Neutrophil (primary cell): ENCODE measurements around the gene GPATCH8.

ENCODE experiments used
- H3K27ac ChIP-seq: fragments of 200-600 bp; sonication (generic); 2 replicates; pipeline ENCODE4 v1.5.1; 2016; ENCODE audit warnings: mild to moderate bottlenecking, moderate library complexity
- H3K27me3 ChIP-seq: fragments of 200-600 bp; sonication (generic); 2 replicates; pipeline ENCODE4 v1.6.0; 2016; ENCODE audit warnings: mild to moderate bottlenecking
- H3K36me3 ChIP-seq: fragments of 200-600 bp; sonication (generic); 2 replicates; pipeline ENCODE4 v1.5.1; 2017
- H3K4me1 ChIP-seq, 2 experiments: fragments of 200-600 bp in 1 of 2; sonication (generic) in 1 of 2; 1 replicate in 1 of 2; 2 replicates in 1 of 2; pipeline versions ENCODE4 v1.5.1 to v1.6.1; 2013 to 2016; ENCODE audit warnings: low read depth in 1 of 2, low read length in 1 of 2, mild to moderate bottlenecking in 1 of 2, moderate library complexity in 1 of 2; ENCODE audit not compliant: control insufficient read depth in 1 of 2, insufficient read depth in 1 of 2
- H3K4me3 ChIP-seq, 2 experiments: fragments of 200-600 bp in 1 of 2; sonication (generic) in 1 of 2; 1 replicate in 1 of 2; 2 replicates in 1 of 2; pipeline ENCODE4 v1.5.1; 2013 to 2016; ENCODE audit warnings: low read depth in 1 of 2, low read length in 1 of 2, mild to moderate bottlenecking in 1 of 2, moderate library complexity in 1 of 2
- H3K9me3 ChIP-seq: fragments of 200-600 bp; sonication (generic); 2 replicates; pipeline ENCODE4 v1.5.1; 2016
- CTCF ChIP-seq: fragments of 200-600 bp; sonication (generic); IDR thresholded peaks from 2 replicates; pipeline ENCODE4 v1.5.1; 2016; ENCODE audit warnings: antibody characterized with exemption

The GPATCH8 gene

GRCh38 chr17:44386182-44386525, 117.1 kb downstream of the GPATCH8 start:
- Histone ChIP-seq H3K36me3 (no peaks in the 10 kb centered on the region), H3K4me3 (no peak overlapping the region), H3K9me3 (no peaks in the 10 kb centered on the region), H3K27me3 (peaks cover 81% of the 10 kb centered on the region), H3K27ac (no peak overlapping the region), H3K4me1 (peaks cover 13 to 17% of the 10 kb centered on the region in 2 experiments)
- no peak for TF ChIP-seq CTCF

DNA sequence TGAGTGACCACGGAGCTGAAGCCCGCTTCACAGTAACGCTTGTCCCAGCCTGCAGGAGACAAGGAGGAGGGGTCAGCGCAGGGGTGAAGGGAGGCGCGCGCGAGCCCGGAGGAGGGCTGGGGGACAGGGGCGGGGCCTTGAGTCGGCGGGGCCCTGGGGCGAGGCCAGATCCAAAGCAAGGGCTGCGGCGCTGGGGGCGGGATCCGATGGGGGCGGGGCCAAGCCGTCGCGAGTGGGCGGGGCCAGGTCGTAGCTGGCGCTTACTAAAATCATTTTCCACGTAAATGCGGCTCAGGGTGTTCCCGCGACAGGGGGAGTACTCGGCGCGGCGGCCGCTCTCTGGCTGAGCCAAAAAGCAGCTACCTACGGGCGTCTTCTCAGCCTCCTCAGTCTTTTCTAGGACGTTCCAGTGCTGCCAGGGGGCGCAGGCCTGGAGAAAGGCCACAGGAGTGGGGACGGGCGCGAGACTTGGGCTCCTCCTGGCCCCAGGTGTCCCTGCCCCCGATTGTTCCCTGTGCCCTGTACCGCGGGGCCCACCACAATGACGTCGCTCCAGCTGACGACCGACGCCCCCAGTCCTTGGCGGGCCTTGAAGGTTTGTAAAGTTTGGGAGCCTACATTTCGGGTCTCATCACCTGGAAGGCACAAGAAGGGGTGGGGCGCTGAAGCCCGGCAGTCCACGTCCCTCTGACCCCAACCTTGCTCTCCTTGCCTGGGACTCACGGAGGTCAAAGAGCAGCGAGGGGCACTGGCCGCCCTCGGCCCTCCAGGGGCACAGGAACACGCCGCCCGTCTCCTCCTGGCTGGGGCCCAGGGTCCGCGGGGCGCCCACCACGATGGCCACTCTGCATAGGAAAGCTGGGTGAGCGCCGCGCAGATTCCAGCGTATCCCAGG, 117.7 kb downstream of the GPATCH8 start:
- Histone ChIP-seq H3K9me3 (no peaks in the 10 kb centered on the region), H3K36me3 (no peaks in the 10 kb centered on the region), H3K4me3 (peak overlapping the region; percentile 34 to 54), H3K27ac (no peak overlapping the region), H3K27me3 (peaks cover 82% of the 10 kb centered on the region), H3K4me1 (peaks cover 13 to 17% of the 10 kb centered on the region in 2 experiments)
- no peak for TF ChIP-seq CTCF

DNA sequence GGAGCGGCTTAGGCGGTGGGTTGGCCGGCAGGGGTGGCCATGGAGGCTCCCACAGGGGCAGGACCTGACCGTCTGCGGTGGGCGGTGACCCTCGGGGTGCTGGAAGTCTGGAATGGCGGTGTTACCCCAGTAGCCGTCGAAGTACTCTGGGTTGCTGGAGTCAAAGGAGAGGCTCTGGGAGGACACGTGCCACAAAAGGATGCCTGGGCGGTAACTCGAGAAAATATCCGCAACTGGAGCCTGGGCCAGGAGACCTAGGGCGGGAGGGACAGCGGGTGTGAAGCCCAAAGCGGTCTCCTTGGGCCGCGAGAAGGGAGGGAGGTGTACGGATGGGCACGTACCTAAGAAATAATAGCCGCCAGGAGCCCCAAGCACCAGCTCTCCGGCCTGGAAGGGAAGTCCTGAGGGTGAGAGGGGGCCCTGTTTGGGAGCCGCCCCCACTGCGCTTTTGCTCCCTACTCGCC, 118.4 kb downstream of the GPATCH8 start:
- H3K9me3 ChIP-seq, result no peaks in the 10 kb centered on the region
- peak overlapping the region; percentile 34 to 54 for H3K4me3 ChIP-seq
- no peaks in the 10 kb centered on the region for H3K36me3 ChIP-seq
- H3K27ac ChIP-seq, result no peak overlapping the region
- H3K4me1 ChIP-seq, result peaks cover 13 to 17% of the 10 kb centered on the region in 2 experiments
- H3K27me3 ChIP-seq, result peaks cover 77% of the 10 kb centered on the region
- TF ChIP-seq CTCF, result no peak

DNA sequence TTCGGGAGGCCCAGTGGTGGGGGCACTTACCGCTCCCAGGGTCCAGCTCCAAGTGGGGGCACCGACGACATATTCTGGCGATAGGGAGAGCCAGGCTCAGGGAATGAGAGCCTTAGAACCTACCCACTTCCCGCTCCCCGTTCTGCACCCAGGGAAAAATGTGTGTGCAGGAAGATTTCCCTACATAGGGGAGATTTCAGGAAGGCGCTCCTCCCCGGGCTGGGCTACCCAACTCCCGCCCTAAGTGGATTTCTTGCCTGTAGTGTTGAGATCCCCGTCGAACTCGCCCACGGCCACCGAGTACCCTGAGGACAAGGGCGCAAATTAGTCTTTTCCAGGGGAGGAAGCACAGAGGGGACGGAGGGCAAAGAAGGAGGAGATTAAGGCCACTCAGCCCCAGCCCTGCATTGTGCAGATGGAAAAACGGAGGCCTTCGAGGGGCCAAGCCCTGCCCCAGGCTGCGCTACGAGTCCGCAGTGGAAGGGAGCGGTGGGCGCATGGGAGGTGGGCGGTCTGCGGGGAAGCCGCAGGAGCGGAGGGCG, 118.9 kb downstream of the GPATCH8 start:
- Histone ChIP-seq H3K4me3 (no peak overlapping the region), H3K27me3 (peaks cover 74% of the 10 kb centered on the region)
- no peak for TF ChIP-seq CTCF

DNA sequence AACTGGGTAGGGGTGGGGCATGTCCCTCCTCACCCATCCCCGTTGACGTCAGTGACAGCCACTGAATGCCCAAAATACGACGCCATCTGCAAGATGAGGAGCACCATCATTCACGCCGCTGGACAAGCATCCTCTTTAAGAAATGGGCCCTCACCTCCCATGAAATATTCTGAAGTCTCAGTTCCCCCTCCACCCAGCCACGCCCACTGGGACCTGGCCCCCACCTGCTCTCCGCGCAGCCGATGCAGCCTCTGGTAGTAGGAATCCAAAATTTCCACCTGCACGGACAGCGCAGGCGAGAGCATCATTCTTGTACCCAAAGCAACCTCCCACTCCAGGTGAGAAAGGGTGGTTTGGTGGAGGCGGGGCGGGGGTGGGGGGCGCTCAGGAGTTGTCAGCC, 119.3 kb downstream of the GPATCH8 start:
- H3K27me3 ChIP-seq, result peaks cover 74% of the 10 kb centered on the region
- no peak for TF ChIP-seq CTCF
- no peak overlapping the region for H3K27ac ChIP-seq
- H3K4me1 ChIP-seq, result peaks cover 13 to 17% of the 10 kb centered on the region in 2 experiments
- no peaks in the 10 kb centered on the region for H3K9me3 ChIP-seq
- H3K4me3 ChIP-seq, result no peak overlapping the region
- no peaks in the 10 kb centered on the region for H3K36me3 ChIP-seq

More for the DNA sequence above, 118.9 kb downstream of the GPATCH8 start:
- H3K27ac ChIP-seq, result no peak overlapping the region
- no peaks in the 10 kb centered on the region for H3K9me3 ChIP-seq
- no peaks in the 10 kb centered on the region for H3K36me3 ChIP-seq
- H3K4me1 ChIP-seq, result peaks cover 13 to 17% of the 10 kb centered on the region in 2 experiments
